ENCODE measurements around the gene RNF220. TPM values are rescaled to one million over a fixed set of nuclear protein-coding genes. Genes with fewer than 3 reads are reported as not detected.
A peak's percentile ranks its signal among the peaks of the same experiment; 100 is the strongest.

Gene RNF220
- total and polyA plus RNA-seq, 2 of the 4 experiments (the other 2 are of a cell fraction) = 71.8 to 77.1 TPM

GRCh38 chr1:44411861-44412260, 6.8 kb downstream of the RNF220 start:
- Histone ChIP-seq H3K18ac (ENCODE audit: low read depth, low read length) (no peak overlapping the region), H2BK20ac (ENCODE audit: low read depth, low read length) (no peak overlapping the region), H3K9ac (ENCODE audit: low read depth, low read length) (no peak overlapping the region), H3K4ac (ENCODE audit: low read depth, low read length) (no peak overlapping the region), H3K27ac (ENCODE audit: insufficient read depth, low read length) (no peak overlapping the region), H2BK120ac (ENCODE audit: low read depth, low read length) (no peak overlapping the region), H3K4me3 (ENCODE audit: insufficient read depth, low read depth, low read length) (no peak overlapping the region), H3K56ac (ENCODE audit: extremely low read depth, insufficient read depth, low read length) (no peak overlapping the region), H3K9me1 (ENCODE audit: insufficient read depth, low read length) (no peaks in the 10 kb centered on the region; the same call in 1 of the 2 replicates), H3K14ac (replicated peaks; ENCODE audit: low read depth, low read length) (no peak overlapping the region), H2BK15ac (ENCODE audit: low read depth, low read length) (no peak overlapping the region), H3K36me3 (ENCODE audit: control insufficient read depth, insufficient read depth, low read length) (no peaks in the 10 kb centered on the region), H2AFZ (replicated peaks; ENCODE audit: low read length, poor library complexity) (peak overlapping the region; percentile 18), H3K9me3 (ENCODE audit: control insufficient read depth, insufficient read depth, low read length) (peaks cover 7% of the 10 kb centered on the region), H4K8ac (ENCODE audit: low read depth in 2 of 2, low read length in 2 of 2) (no peak overlapping the region), H2BK5ac (ENCODE audit: low read depth, low read length, poor library complexity, severe bottlenecking) (no peak overlapping the region), H4K20me1 (ENCODE audit: insufficient read depth, low read length) (no peaks in the 10 kb centered on the region; the same call in 1 of the 2 replicates), H4K91ac (ENCODE audit: insufficient read depth, low read depth, low read length) (no peak overlapping the region), H3K4me1 (ENCODE audit: control insufficient read depth, insufficient read depth, low read length) (no peaks in the 10 kb centered on the region), H4K5ac (ENCODE audit: low read depth, low read length) (no peak overlapping the region), H3K27me3 (ENCODE audit: control insufficient read depth, insufficient read depth, low read length) (peaks cover 91% of the 10 kb centered on the region), H2AK5ac (ENCODE audit: low read depth, low read length) (no peak overlapping the region), H3K79me1 (ENCODE audit: low read depth in 1 of 2, low read length in 2 of 2) (no peaks in the 10 kb centered on the region), H2AK9ac (replicated peaks; ENCODE audit: low read depth, low read length, poor library complexity) (no peak overlapping the region), H3K4me2 (ENCODE audit: low read depth, low read length) (no peak overlapping the region), H3K23ac (ENCODE audit: low read depth, low read length) (no peak overlapping the region)
- intact Hi-C loops (cut with micrococcal nuclease) (no loop called here), dilution Hi-C loops (cut with HindIII; ENCODE audit: low sequenced_read_pairs, unreplicated experiment) (no loop called here), in situ Hi-C loops (cut with MboI; ENCODE audit: low sequenced_read_pairs) (no loop called here)
- 63% methylated on average over 4 of the region's 10 CpGs; no CpG with 5 or more reads in 1 of the 2 experiments for WGBS, 2 experiments (ENCODE audit: extremely low coverage in 2 of 2, insufficient read length in 1 of 2)
- ATAC-seq (ENCODE audit: low read depth) (no peak), DNase-seq (no peak)
- ChIA-PET POLR2A (ENCODE audit: unreplicated experiment) (no interaction called here), CTCF (no interaction called here)
- TF ChIP-seq RCOR1 (IDR thresholded peaks at IDR 0.05; ENCODE audit: insufficient replicate concordance, low read length) = no peak
- no peak for TF ChIP-seq MAFK (IDR thresholded peaks at IDR 0.05; ENCODE audit: low read depth, low read length)
- no peak for TF ChIP-seq FOS (IDR thresholded peaks at IDR 0.05; ENCODE audit: low read depth, low read length)
- no peak for TF ChIP-seq NFE2L2 (IDR thresholded peaks at IDR 0.05; ENCODE audit: low read depth, low read length)
- TF ChIP-seq CEBPB (IDR thresholded peaks at IDR 0.05; ENCODE audit: low read depth, low read length) = no peak
- TF ChIP-seq ELK1 (IDR thresholded peaks at IDR 0.05; ENCODE audit: borderline replicate concordance, low read depth, low read length) = no peak
- BruUV-seq (replicated peaks) = no TSS peak
